GM19351 (cell line): ENCODE measurements around the gene ATG7.
"Not testable (repeated sequence)": the region's sequence is repeated elsewhere in the genome, so short reads cannot be mapped to it uniquely, and the experiment has no call there.

Experiments used
- ATAC-seq: cut with Tn5 transposase; IDR thresholded peaks from one replicate; pipeline ENCODE4 v1.9.1; 2021; ENCODE audit warnings: mild to moderate bottlenecking, moderate library complexity; ENCODE audit not compliant: unreplicated experiment

The ATG7 gene

GRCh38 chr3:11581237-11582190 is 309.3 kb downstream of the ATG7 start:
- ATAC-seq: no peak

- ATAC-seq: no peak
These were observed 310.2 kb downstream of the ATG7 start for GRCh38 chr3:11582191-11582968.

GRCh38 chr3:11583235-11583634 is 311.0 kb downstream of the ATG7 start:
- no peak for ATAC-seq

- no peak for ATAC-seq
These were observed 311.4 kb downstream of the ATG7 start for GRCh38 chr3:11583638-11584046.

GRCh38 chr3:11584570-11584969 is 312.4 kb downstream of the ATG7 start:
- no peak for ATAC-seq

GRCh38 chr3:11587766-11588165 is 315.6 kb downstream of the ATG7 start:
- ATAC-seq: no peak

GRCh38 chr3:11588338-11588737 is 316.1 kb downstream of the ATG7 start:
- no peak for ATAC-seq

- ATAC-seq: no peak
These were observed 316.6 kb downstream of the ATG7 start for GRCh38 chr3:11588755-11589154.

- no peak for ATAC-seq
These were observed 317.5 kb downstream of the ATG7 start for GRCh38 chr3:11589706-11590105.

- no peak for ATAC-seq
These were observed 318.8 kb downstream of the ATG7 start for GRCh38 chr3:11591002-11591355.

GRCh38 chr3:11591391-11592282 is 319.4 kb downstream of the ATG7 start:
- ATAC-seq: no peak

GRCh38 chr3:11592445-11593298 is 320.5 kb downstream of the ATG7 start:
- ATAC-seq: no peak

- ATAC-seq: no peak
These were observed 321.3 kb downstream of the ATG7 start for GRCh38 chr3:11593318-11594034.

GRCh38 chr3:11595024-11595423 is 322.8 kb downstream of the ATG7 start:
- not testable (repeated sequence) for ATAC-seq

- no peak for ATAC-seq
These were observed 324.2 kb downstream of the ATG7 start for GRCh38 chr3:11596387-11596786.

- ATAC-seq: no peak
These were observed 328.5 kb downstream of the ATG7 start for GRCh38 chr3:11600501-11601282.

- ATAC-seq: peak; percentile 94
These were observed 329.4 kb downstream of the ATG7 start for GRCh38 chr3:11601446-11602238.
